Fibroblast of mammary gland (primary cell): Measurements from ENCODE around the gene DTWD2.

ENCODE experiments used
- DNase-seq: peaks from one replicate; pipeline ENCODE4 v3.0.0-alpha.2; 2010; ENCODE audit warnings: low read depth
- H3K4me3 ChIP-seq: 2 replicates; pipeline ENCODE4 v1.5.1; 2011; ENCODE audit warnings: low read depth, mild to moderate bottlenecking, low read length, moderate library complexity; ENCODE audit not compliant: control insufficient read depth
- CTCF ChIP-seq: conservative IDR thresholded peaks from 2 replicates; pipeline ENCODE4 v1.5.1; 2011; ENCODE audit warnings: low read depth, low read length, inconsistent platforms; ENCODE audit not compliant: control insufficient read depth, insufficient read depth

DTWD2 gene

GRCh38 chr5:118788351-118788750 is 200.0 kb downstream of the DTWD2 start:
- no peak for TF ChIP-seq CTCF
- no peak overlapping the region for H3K4me3 ChIP-seq
- no peak for DNase-seq
